WERI-Rb-1 (cell line): ENCODE results near the gene HS3ST5.

Source experiments
- DNase-seq: peaks from one replicate; pipeline ENCODE4 v3.0.0-alpha.2; 2020
- H3K27ac ChIP-seq: fragments of 250-450 bp; sonication (Bioruptor Pico); 2 replicates; pipeline ENCODE4 v1.5.1; 2020; ENCODE audit warnings: mild to moderate bottlenecking, moderate library complexity
- H3K27me3 ChIP-seq: fragments of 250-450 bp; sonication (Bioruptor Pico); 2 replicates; pipeline ENCODE4 v1.5.1; 2021; ENCODE audit warnings: mild to moderate bottlenecking, low read depth, moderate library complexity; ENCODE audit not compliant: insufficient read depth, severe bottlenecking
- H3K36me3 ChIP-seq: fragments of 250-450 bp; sonication (Bioruptor Pico); 2 replicates; pipeline ENCODE4 v1.5.1; 2020; ENCODE audit warnings: mild to moderate bottlenecking, moderate library complexity
- H3K4me3 ChIP-seq: 2 replicates; pipeline ENCODE4 v1.5.1; 2011; ENCODE audit warnings: low read depth, mild to moderate bottlenecking, control low read depth, low read length
- H3K9me3 ChIP-seq: fragments of 250-450 bp; sonication (Bioruptor Pico); 2 replicates; pipeline ENCODE4 v1.5.1; 2021; ENCODE audit warnings: mild to moderate bottlenecking, moderate library complexity; ENCODE audit not compliant: severe bottlenecking
- TF ChIP-seq, protein P1 (sequence below): IDR thresholded peaks from 2 replicates; pipeline ENCODE4 v1.5.1; 2011; ENCODE audit warnings: low read depth, mild to moderate bottlenecking, control low read depth, inconsistent platforms, low read length

The HS3ST5 gene

DNA sequence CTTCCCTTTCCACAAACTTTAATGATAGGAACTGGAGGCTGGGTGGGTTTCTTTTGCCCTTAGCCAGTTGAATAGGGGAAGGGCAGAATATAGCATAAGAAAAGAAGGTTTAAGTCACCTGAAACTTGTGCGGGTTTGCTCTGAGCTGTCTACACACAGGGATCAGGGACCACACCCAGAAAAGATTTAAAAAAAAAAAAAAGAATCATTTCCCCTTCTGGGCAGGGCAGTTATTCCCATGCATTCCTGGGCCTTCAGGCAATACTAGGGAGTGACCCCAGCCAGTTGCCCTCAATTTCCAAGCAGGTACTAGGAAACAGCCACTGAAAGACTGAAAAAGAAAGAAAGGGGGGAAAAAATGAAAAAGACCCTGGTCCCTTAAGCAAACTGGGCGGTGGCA lies 332.3 kb downstream of the HS3ST5 start:
- no peaks in the 10 kb centered on the region for H3K27me3 ChIP-seq
- H3K27ac ChIP-seq, result no peak overlapping the region
- H3K4me3 ChIP-seq, result no peak overlapping the region
- no peaks in the 10 kb centered on the region for H3K9me3 ChIP-seq
- TF ChIP-seq, protein P1, sequence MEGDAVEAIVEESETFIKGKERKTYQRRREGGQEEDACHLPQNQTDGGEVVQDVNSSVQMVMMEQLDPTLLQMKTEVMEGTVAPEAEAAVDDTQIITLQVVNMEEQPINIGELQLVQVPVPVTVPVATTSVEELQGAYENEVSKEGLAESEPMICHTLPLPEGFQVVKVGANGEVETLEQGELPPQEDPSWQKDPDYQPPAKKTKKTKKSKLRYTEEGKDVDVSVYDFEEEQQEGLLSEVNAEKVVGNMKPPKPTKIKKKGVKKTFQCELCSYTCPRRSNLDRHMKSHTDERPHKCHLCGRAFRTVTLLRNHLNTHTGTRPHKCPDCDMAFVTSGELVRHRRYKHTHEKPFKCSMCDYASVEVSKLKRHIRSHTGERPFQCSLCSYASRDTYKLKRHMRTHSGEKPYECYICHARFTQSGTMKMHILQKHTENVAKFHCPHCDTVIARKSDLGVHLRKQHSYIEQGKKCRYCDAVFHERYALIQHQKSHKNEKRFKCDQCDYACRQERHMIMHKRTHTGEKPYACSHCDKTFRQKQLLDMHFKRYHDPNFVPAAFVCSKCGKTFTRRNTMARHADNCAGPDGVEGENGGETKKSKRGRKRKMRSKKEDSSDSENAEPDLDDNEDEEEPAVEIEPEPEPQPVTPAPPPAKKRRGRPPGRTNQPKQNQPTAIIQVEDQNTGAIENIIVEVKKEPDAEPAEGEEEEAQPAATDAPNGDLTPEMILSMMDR, result no peak
- no peaks in the 10 kb centered on the region for H3K36me3 ChIP-seq
- DNase-seq, result no peak

DNA sequence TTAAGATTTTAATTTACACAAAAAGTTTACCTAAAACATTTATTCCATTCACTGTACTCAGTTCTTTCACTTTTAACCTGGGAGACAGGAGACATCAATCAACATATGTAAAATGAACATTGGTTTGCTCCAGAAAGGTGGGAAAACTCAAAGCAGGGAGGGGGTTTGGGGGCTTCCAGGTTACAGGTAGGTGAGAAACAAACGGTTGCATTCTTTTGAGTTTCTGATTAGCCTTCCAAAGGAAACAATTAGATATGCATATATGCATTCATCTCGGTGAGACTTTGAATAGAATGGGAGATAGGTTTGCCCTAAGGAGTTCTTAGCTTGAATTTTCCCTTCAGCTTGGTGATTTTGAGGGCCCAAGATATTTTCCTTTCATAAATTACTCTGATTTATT lies 333.6 kb downstream of the HS3ST5 start:
- no peak for DNase-seq
- Histone ChIP-seq H3K27ac (no peak overlapping the region), H3K27me3 (no peaks in the 10 kb centered on the region), H3K4me3 (no peak overlapping the region), H3K36me3 (no peaks in the 10 kb centered on the region), H3K9me3 (no peaks in the 10 kb centered on the region)
- TF ChIP-seq, protein P1, result no peak

DNA sequence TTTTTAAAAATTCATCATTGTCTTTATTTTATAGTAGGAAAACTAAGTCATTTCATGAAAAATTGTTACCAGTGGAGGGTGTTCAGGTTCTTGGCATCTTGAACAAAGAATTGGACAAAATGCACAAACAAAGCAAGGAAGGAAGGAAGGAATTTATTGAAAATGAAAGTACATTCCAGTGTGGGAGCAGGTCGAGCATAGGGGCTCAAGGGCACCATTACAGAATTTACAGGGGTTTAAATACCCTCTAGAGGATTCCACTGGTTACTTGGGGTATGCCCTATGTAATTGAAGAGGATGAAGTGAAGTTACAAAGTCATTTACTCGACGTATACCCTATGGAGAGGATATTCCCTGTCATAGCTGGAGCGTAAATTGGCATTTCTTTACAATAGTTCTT lies 334.5 kb downstream of the HS3ST5 start:
- H3K4me3 ChIP-seq, result no peak overlapping the region
- H3K36me3 ChIP-seq, result no peaks in the 10 kb centered on the region
- no peak for DNase-seq
- TF ChIP-seq, protein P1, result no peak
- no peaks in the 10 kb centered on the region for H3K27me3 ChIP-seq
- H3K27ac ChIP-seq, result no peak overlapping the region
- no peaks in the 10 kb centered on the region for H3K9me3 ChIP-seq

- H3K27me3 ChIP-seq, result no peaks in the 10 kb centered on the region
- no peak overlapping the region for H3K27ac ChIP-seq
- no peak for DNase-seq
- TF ChIP-seq, protein P1, result no peak
- no peaks in the 10 kb centered on the region for H3K36me3 ChIP-seq
- no peak overlapping the region for H3K4me3 ChIP-seq
- H3K9me3 ChIP-seq, result no peaks in the 10 kb centered on the region
Measured at GRCh38 chr6:114007516-114007915, 335.3 kb downstream of the HS3ST5 start.
